GM19395 (cell line): Measurements from ENCODE around the gene C1RL.
A peak's percentile ranks its signal among the peaks of the same experiment; 100 is the strongest.

Experiments
- ATAC-seq: cut with Tn5 transposase; IDR thresholded peaks from one replicate; pipeline ENCODE4 v1.9.1; 2021; ENCODE audit warnings: mild to moderate bottlenecking, moderate library complexity; ENCODE audit not compliant: unreplicated experiment

Gene C1RL

DNA sequence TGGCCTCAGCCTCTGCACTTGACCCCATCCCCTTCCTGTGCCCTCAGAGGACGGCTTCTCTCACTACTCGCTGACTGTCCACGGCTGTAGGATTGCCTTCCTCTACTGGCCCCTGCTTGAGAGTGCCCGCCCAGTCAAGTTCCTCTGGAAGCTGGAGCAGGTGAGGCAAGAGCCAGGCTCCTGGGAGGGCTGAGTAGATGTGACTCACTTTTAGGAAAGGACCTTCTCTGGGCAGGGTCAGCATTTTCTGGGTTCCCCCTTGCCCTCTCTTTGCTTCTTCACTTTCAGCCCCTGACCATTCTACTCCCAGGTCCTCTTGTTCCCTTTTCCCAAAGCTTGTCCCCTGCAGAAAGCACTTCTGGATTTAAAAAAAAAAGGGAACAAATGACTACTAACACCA, 28.9 kb upstream of the C1RL start:
- no peak for ATAC-seq

DNA sequence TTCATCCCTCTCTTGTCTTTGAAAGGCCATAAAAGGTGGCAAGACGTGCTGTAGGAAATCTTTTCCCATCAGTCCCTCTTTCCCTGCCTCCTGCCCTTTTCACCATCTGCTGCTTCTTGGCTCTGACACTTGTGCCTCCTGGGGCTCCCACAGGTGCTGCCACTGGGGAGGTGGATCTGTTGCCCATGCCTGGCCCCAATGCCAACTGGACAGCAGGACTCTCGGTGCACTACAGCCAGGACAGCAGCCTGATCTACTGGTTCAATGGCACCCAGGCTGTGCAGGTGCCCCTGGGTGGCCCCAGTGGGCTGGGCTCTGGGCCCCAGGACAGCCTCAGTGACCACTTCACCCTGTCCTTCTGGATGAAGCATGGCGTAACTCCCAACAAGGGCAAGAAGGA, 27.7 kb upstream of the C1RL start:
- no peak for ATAC-seq

DNA sequence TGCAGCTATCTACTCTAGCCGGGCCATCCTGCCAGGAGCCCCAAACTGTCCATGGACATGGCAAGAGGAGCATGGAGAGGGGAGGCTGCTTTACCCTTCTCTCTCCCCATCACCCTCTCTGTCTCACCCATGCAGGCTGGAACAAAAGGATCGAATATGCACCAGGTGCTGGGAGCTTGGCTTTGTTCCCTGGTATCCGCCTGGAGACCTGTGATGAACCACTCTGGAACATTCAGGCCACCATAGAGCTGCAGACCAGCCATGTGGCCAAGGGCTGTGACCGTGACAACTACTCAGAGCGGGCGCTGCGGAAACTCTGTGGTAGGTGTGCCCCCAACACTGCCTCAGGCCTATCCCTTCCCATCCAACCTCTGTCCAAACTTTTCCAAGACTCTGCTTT, 27.1 kb upstream of the C1RL start:
- no peak for ATAC-seq

DNA sequence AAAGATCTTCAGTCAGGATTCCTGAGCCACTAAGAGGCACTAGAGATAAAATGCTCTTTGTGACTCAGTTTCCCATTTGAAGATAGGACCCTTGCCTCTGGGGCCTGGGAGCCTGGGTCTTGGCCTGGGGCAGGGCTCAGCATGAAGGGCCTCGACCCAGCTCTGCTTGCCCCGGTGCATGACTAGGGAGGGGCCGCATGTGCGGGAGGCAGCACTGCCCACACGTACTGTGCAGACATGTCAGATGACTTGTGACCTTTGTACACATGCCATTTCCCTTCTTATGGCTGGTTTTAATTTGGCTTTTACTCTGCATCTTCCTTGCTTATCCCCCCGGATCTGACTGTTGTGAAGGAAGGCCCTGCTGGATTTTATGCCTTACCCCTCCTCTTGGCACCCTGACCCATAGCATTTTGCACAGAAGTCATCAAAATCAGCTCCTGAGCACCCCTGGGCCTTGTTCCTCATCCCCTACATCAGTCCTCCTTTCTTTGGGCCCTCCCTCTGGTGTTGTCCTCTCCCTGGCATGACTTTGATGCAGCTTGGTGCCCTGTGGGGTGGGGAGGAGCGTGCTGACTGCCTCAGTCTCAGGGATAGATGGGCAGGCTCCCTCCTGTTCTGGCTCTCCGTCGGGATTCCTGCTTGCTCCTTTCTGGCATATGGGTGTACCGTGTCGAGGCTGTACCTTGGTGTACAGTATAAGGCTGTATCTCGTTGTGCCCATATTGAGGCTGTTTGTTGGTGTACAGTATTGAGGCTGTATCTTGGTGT, 25.6 kb upstream of the C1RL start:
- no peak for ATAC-seq

DNA sequence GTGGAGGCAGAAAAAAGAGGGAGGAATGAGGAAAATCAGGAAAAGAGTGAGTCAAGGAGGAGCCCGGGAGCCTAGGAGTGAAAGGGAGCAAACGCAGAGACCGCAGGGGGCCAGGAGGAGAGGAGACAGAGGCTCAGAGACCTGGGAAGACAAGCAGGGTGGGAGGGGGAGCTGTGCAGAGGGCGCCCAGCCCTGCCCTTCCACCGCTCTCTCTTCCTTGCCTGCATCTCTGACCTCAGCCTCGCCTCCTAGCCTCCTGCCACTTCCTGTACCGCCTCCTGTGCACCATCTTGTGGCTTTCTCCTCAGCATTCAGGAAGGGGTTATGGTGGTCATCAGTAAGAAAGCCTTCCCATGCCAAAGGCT, 22.5 kb upstream of the C1RL start:
- no peak for ATAC-seq

DNA sequence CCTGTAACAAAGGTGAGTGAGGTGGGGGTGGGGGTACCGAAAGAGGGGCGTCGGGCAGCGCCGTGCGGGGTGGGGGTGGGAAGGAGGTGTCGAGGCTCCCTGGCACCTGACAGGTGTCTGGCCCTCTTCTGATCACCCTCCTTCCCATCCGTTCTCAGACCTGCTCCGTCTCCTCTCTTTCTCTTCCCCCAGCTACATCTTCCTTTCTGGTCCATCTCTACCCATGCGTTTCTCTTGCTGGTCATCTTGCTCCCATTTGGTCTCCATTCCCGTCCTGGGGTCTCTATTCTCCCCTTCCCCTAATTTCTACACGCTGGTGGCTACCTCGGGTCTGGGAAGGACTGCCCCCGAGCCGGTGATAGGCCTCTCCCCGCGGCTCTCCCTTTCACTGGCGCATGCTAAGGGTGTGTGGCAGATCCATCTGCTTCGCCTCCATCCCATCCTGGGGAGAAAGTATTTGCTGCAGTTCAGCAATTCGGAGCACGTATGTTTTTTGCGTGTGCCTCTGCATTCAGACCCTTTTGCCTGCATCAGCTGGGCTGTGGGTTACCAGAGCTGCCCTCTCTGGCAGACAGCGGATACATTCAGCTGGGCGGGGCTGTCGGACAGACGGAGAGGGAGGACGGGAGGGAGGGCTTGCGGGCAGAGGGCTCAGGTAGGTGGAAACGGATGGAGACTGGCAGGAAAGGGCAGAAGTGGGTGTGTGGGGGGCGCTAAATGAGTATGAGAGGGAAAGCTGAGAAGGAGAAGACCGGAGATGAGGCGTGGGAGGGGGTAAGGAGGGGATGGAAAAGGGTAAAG, 21.9 kb upstream of the C1RL start:
- ATAC-seq, result no peak

DNA sequence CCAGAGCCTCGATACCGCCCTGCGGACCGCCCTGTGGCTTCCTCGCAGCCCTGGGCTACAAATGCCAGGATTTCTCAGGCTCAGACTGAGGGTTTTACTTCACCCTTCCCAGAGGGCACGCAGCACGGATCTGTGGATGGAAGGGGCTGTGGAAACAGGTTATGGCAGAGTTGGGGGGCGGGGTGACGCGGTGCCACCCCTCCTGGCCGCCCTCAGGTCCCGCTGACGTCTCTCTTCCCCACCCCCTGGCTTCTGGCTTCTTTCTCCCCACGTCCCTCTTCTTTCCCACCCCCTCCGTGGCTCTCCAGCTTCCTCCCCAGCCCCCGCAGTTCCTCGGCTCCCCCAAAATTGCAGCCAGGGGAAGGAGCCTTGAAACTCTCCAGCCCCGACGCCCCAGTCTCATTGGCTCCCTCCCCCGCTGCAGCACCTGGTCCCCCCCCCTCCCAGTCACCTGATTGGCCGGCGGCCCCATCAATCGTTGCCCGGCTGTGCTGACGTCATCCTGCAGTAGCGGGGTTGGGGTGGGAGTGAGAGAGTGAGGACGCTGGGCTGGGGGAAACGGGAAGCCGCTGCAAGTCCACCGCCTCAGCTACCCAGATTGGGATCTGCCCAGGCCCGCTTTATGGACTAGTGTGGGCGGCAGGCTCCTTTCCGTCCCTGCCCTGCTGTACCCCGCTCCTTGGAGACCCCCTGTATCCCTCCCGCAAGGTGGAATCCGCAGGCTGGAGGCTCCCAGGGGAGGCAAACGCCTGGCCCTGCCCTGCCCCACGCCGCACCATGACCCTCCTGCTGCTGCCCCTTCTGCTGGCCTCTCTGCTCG, 21.1 kb upstream of the C1RL start, which contains the start of gene CLSTN3:
TSS of gene CLSTN3 (plus strand) at position 500 of the 820 bp plus-strand sequence. CDS start at position 778, 278 bp downstream.
- ATAC-seq, result peak; percentile 72

DNA sequence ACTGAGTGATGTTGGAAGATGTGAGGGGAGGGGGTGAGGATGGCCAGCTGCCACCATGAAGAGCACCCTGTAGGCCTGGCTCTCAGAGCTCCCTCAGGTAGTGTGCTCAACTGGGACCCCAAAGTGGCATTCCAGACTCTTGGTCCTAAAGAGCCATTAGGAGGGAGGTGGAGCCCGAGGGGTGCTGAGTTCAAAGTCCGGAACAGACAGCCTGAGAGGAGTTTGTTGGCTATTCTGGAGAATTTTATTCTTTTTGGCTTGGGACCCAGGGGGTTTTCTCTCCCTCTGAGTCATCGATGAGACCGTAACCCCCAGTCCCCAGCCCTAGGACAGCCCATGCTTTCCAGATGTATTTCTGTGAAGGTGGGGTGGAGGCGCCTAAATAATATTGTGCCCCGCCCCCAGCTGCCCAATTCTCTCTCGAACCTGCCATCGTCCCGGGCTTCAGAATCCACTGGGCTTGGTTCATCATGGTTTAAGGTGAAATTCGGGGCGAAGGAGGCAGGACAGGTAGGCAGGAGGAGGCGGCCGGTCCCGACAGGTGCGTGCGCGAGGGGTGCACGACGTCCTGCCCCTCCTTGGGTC, 20.4 kb upstream of the C1RL start:
- ATAC-seq, result peak; percentile 32

DNA sequence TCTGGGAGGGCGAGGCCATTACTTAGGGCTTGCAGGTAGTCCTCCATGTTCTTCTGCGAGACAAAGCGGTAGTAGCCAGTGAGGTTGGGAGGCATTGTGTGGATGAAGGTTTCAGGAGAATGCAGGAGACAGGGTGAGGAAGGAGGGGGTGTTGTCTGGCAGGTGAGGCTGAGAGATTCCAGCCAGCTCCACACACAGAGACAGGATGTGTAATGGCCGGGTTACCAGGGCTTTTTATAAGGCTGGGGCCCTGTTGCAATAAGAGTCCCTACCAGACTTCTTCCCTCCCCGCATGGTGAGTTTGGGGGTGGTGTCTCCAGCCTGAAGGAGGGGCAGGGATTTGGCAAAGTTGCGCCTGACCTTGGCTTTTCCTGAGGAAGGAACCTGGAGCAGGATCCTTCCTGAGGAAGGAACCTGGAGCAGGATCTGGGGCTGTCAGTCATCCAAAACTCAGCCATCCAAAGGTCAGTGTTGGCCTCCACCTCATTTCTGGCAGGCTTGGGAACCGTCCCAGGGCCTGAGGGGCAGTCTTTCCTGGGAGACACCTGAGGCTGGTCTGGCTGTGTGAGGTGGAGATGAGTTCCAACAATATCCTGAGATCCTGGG, 19.8 kb upstream of the C1RL start, which contains the start of gene RBP5:
TSS of gene RBP5 (minus strand) at position 209 of the 606 bp plus-strand sequence. CDS start at position 95, 114 bp downstream.
- ATAC-seq, result no peak

DNA sequence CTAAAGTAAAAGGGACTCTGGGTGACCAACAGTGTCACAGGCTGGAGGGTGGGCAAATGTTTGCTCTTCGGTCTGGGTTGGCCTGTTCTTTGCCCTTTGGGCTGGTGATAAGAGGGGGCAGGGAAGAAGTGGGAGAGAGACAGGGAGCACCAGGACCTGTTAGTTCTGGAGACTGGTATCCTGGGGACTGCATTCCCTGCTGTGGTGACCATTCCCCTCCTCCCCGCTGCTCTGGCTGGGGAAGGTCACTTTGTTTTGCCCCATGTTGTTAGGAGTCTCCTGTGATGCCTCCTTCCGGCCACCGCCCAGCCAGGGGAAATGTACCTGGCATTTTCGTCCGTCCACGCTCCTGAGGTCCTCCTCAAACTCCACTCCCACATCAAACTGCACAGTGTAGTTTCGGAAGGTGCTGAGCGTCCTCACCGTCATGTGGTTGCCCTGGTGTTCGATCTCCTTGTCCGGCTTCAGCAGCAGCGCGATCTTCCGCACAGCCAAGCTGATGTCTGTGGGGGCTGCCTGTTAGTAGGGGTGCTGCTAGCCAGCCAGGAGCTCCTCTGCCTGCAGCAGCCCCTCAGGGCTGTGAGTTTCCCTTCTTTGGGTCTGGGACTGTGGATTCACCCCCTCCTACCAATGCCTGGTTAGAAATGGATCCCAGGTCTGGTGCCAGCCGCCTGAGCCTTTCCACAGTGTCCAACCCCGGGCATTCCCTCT, 19.1 kb upstream of the C1RL start:
- no peak for ATAC-seq

DNA sequence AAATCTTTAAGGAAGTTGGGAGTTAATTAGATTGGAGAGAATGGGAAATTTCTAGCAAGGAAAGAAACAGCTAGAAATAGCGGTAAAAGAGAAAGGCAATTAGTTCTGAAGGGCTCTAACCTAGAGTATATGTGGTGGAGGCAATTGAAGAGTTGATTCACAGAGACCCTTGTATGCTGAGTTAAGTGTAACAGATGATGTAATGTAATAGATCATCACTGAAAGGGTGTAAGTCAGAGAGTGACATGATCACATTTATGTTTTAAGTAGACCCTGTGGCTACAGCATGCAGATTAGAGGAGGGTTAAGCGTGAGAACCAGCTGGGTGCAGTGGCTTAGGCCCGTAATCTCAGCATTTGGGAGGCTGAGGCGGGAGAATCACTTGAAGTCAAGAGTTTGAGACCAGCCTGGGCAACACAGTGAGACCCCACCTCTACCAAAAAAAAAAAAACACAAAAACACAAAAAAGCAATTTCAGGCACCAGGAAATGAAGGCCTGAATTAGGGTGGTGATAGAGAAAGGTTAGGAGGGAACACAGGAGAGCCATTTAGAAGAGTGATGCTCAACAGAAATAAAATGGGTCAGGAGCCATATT, 16.7 kb upstream of the C1RL start:
- ATAC-seq, result no peak

DNA sequence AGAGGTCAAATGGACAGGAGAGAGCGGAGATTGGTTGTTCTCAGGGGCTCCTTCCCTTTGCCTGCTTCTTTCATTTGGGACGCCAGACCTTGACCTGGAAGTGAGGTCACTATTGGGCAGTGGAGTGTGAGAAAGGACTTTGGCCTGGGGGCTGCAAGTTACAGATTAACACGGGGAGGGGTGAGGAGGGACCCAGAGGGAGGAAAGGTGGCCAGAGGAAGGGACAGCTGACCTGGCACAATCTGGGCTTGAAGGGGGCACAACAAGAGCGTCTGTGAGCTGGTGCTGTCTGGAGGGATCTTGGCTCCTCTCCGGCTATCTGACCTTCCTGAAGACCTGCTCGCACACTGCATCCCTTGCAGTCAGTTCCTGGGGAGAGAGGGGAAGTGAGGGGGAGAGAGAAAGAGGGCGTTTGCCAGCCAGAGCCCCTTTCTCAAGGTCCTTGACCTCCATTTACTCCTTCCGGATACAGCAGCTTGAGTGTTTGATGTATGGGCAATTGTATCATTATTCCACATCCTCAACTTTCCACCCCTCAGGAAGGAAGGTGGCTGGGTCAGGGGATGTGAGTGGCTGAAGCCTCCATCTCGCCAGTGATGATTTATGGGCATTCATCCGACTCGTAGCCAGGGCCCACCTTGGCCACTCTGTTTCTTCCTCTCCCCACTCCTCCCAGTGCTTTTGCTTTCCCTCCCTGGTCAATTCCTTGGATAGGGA, 14.9 kb upstream of the C1RL start:
- no peak for ATAC-seq

DNA sequence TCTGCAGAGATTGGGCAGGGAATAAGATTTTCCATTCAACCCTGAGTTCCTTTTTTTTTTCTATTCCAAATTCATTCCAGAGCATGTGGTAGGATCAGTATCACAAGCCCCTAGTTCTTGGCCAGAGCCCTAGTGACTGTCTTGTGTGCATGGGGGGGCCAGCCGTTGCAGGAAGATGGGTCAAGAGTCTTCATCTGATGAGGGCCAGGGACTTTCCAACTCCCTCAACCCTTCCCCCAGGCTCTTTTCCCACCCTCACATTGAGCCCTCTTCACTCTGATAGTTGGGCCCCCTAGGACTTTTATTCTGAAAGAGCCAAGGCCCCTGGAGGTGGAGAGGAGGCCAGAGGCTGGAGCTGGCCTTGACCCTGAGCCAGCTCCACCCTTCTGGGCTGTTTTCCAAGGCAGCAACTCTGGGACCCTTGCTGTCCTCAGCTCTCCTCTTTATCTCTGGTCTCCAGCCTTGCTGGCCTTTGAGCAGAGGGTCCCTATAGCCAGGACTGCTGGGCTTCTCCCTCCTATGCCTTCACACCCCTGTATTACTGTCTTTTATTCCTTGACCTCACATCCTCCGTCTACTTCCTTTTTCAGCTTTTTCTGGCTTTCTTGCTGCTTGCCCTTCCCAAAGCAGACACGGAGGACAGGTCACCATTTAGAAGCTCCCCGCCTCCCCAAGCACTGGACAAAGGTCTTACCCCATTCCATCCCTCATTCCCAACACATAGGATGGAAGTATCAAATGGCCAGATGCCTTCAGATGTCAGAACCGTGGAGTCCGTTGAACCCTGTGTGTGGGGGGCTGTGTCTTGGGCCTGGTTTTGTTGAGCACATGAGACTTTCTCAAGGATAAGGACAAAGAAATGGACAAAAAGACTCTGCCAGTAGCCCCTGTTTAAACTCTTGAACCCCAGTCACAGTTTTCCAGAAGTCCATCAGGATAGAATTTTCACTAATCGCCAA, 14.1 kb upstream of the C1RL start:
- ATAC-seq, result no peak

DNA sequence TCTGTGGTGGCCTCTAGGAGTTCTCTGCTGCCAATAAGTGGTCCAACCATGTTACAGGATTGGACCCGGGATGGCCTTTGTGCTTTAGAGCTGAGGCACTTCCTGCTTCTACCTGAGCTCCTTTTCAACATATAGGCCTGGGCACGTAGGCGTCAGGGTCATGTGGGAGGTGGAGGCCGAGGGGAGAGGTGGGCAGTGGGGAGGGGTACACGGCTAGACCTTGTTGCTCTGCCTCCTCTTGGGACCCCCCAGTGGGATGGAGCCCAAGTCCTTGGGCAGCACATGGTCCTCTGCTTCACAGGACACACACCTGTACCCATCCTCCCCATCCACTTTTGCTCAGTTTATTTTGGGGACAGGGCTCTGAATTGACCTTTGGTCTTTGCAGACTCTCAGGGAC, 12.3 kb upstream of the C1RL start:
- ATAC-seq, result no peak

DNA sequence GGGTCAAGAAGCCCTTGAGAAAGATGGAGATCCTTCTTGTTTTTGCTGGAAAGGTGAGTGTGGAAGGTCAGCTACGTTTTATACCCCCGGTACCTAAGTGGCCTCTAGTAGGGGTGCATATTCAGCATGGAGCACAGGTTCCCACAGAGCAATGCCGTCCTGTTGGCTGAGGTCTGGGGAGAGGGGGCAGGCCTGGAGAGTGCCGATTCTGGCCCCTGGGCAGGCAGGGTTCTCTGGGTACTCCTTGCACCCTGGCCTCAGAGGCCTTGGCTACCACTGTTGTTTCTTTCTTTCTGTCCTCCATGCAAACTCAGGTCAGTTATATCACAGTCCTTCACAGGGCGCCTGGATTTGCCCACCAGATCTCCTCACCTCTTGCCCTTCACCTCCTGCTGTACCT, 11.2 kb upstream of the C1RL start:
- ATAC-seq, result no peak

DNA sequence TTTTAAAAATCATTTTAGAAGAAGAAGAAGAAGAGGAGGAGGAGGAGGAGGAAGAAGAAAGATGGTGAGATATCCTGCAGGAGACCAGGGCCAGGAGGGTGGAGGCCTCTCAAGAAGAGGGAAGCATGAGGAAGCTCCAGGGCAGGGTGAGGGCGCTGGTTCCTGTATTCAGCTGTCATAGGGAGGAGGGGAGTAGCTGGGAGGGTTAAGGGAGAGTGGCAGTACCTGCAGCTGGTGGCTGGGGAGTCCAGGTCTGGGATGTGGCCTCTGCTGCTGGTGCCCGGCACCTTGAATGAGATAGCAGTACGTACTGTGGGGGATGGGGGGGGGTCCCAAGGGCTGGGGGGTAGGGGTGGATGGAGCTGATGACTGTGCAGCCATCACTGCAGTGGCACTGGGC, 9.9 kb upstream of the C1RL start:
- ATAC-seq, result no peak

DNA sequence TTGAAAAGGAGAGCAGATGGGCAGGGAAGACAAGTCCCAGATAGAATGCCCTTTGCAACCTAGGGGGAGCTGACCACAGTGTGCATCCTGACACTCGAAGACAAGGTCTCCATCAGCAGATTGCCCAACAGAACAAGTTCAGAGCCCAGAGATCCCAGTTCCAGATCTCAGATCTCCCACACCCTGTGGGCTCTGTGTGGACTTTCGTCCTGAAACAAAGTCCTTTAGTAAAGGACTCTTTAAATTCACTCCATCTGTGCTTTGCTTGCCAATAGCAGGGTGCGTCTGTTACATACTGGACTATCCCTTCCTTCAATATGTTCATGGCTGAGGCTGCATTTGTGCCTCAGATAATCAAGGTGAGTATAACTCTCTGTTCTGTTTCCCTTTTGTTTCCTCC, 8.7 kb upstream of the C1RL start:
- ATAC-seq, result no peak

DNA sequence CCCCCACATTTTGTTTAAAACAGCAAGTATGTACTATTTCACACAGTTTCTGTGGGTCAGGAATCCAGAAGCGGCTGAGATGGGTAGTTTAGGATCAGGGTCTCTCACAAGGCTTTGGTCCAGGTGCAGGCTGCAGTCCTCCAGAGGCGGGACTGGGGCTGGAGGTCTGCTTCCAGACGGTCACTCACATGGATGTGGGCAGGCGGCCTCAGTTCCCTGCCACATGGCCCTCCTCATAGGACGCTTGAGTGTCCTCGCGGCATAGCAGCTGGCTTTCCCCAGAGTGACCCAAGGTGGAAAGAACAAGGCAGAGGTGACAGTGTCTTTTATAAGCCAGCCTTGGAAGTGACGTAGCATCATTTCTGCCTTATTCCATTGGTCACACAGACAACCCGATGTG, 7.9 kb upstream of the C1RL start:
- ATAC-seq, result no peak
